Stimulated activated CD4-positive, alpha-beta T cell treated with anti-CD3 and anti-CD28 coated beads, Interleukin-12 subunit alpha, Interleukin-12 subunit beta, amount 100 ng/mL, for 24 hours (primary cell): ENCODE measurements around the gene GRIK5.

Source experiments
- DNase-seq, 2 experiments: peaks; one replicate each; pipeline ENCODE4 v3.0.0-alpha.2; 2020; ENCODE audit warnings: low read depth in 2 of 2

GRIK5 gene

GRCh38 chr19:42095142-42095813 is 25.3 kb upstream of the GRIK5 start:
- DNase-seq: no peak

GRCh38 chr19:42093926-42094325 is 23.9 kb upstream of the GRIK5 start:
- no peak for DNase-seq

- DNase-seq: no peak
Measured at GRCh38 chr19:42093505-42093904, 23.5 kb upstream of the GRIK5 start.

GRCh38 chr19:42092350-42092749 is 22.3 kb upstream of the GRIK5 start:
- DNase-seq: peak in 1 of 2 experiments; percentile 17

- no peak for DNase-seq
Measured at GRCh38 chr19:42091742-42092141, 21.7 kb upstream of the GRIK5 start.

- DNase-seq: no peak
Measured at GRCh38 chr19:42091300-42091699, 21.3 kb upstream of the GRIK5 start.

- DNase-seq: no peak
Measured at GRCh38 chr19:42090672-42091071, 20.7 kb upstream of the GRIK5 start.

- DNase-seq: no peak
Measured at GRCh38 chr19:42089772-42090171, 19.8 kb upstream of the GRIK5 start.

- no peak for DNase-seq
Measured at GRCh38 chr19:42089191-42089750, 19.3 kb upstream of the GRIK5 start.

GRCh38 chr19:42088471-42089190 is 18.6 kb upstream of the GRIK5 start:
- no peak for DNase-seq

GRCh38 chr19:42086770-42087550 is 17.0 kb upstream of the GRIK5 start:
- DNase-seq: no peak

- no peak for DNase-seq
Measured at GRCh38 chr19:42086188-42086736, 16.3 kb upstream of the GRIK5 start.

GRCh38 chr19:42083537-42083936 is 13.5 kb upstream of the GRIK5 start:
- DNase-seq: no peak

GRCh38 chr19:42081584-42082203 is 11.7 kb upstream of the GRIK5 start:
- DNase-seq: no peak

GRCh38 chr19:42080764-42081375 is 10.9 kb upstream of the GRIK5 start:
- no peak for DNase-seq

GRCh38 chr19:42079886-42080763 is 10.1 kb upstream of the GRIK5 start:
- no peak for DNase-seq

- no peak for DNase-seq
Measured at GRCh38 chr19:42079276-42079669, 9.3 kb upstream of the GRIK5 start.

GRCh38 chr19:42078538-42079275 is 8.7 kb upstream of the GRIK5 start:
- no peak for DNase-seq

GRCh38 chr19:42078058-42078457 is 8.1 kb upstream of the GRIK5 start:
- DNase-seq: no peak
